ENCODE measurements around the gene ETV5.

ETV5 gene

GRCh38 chr3:185999221-185999620 lies 109.7 kb downstream of the ETV5 start:
- Mint-ChIP-seq H3K9me3 (no peaks in the 10 kb centered on the region), H3K36me3 (ENCODE audit: low read depth) (no peaks in the 10 kb centered on the region), H3K4me3 (no peak overlapping the region), H3K27me3 (ENCODE audit: low read depth) (peaks cover 6% of the 10 kb centered on the region), H3K4me1 (no peaks in the 10 kb centered on the region), H3K27ac (no peak overlapping the region)
- TF ChIP-seq, protein P1, sequence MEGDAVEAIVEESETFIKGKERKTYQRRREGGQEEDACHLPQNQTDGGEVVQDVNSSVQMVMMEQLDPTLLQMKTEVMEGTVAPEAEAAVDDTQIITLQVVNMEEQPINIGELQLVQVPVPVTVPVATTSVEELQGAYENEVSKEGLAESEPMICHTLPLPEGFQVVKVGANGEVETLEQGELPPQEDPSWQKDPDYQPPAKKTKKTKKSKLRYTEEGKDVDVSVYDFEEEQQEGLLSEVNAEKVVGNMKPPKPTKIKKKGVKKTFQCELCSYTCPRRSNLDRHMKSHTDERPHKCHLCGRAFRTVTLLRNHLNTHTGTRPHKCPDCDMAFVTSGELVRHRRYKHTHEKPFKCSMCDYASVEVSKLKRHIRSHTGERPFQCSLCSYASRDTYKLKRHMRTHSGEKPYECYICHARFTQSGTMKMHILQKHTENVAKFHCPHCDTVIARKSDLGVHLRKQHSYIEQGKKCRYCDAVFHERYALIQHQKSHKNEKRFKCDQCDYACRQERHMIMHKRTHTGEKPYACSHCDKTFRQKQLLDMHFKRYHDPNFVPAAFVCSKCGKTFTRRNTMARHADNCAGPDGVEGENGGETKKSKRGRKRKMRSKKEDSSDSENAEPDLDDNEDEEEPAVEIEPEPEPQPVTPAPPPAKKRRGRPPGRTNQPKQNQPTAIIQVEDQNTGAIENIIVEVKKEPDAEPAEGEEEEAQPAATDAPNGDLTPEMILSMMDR (IDR thresholded peaks at IDR 0.05; ENCODE audit: unreplicated experiment in 3 of 3), result no peak

DNA sequence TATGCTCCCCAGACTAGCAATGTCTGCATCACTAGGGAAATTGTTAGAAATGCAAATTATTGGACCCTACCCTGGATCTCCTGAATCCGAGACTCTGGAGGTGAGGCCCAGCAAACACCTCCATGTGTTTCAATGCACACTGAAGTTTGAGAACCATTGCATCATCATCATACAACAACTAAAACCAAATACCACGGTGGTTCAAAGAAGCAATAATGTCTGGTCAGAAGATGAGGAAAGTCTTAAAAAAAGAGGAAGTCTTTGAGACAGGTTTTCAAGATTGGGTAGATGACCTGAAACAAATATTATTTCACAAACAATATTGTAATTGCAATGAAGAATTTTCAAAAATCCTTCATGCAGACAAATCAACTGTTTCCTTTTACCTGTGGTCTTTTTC lies 110.8 kb downstream of the ETV5 start:
- TF ChIP-seq, protein P1 (IDR thresholded peaks at IDR 0.05; ENCODE audit: unreplicated experiment in 3 of 3), result no peak
- no peak overlapping the region for H3K27ac Mint-ChIP-seq
- H3K27me3 Mint-ChIP-seq (ENCODE audit: low read depth), result peaks cover under 1% of the 10 kb centered on the region
- no peaks in the 10 kb centered on the region for H3K36me3 Mint-ChIP-seq (ENCODE audit: low read depth)
- no peaks in the 10 kb centered on the region for H3K4me1 Mint-ChIP-seq
- no peak overlapping the region for H3K4me3 Mint-ChIP-seq
- H3K9me3 Mint-ChIP-seq, result no peaks in the 10 kb centered on the region

DNA sequence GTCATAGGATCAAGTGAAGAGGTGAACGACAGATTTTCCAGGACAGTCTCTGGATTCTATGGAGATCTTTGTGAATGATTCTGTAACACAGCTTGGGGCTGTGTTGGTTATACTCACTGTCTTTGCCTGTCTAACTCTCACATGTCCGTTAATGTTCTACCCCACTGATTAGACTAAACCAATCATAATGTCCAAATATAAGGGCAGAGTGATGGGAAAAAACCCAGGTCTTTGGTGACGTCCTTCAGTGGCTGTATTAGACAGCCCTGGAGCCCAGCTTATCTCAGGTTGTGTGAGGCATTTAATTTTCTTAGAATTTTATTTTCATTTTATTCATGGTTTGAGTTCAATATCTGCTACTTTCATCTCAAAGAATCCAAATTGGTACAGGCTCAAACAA lies 111.8 kb downstream of the ETV5 start:
- Mint-ChIP-seq H3K36me3 (ENCODE audit: low read depth) (no peaks in the 10 kb centered on the region), H3K9me3 (no peaks in the 10 kb centered on the region), H3K4me1 (no peaks in the 10 kb centered on the region), H3K4me3 (no peak overlapping the region), H3K27ac (no peak overlapping the region), H3K27me3 (ENCODE audit: low read depth) (peaks cover 5% of the 10 kb centered on the region)
- TF ChIP-seq, protein P1 (IDR thresholded peaks at IDR 0.05; ENCODE audit: unreplicated experiment in 3 of 3), result no peak
